Right atrium auricular region (tissue), 2 donors: ENCODE data around the gene MBTPS1. TPM values are rescaled to one million over a fixed set of nuclear protein-coding genes. Genes with fewer than 3 reads are reported as not detected.

Experiments
- DNase-seq: peaks from one replicate; pipeline ENCODE4 v3.0.0-alpha.2; 2019; ENCODE audit warnings: low spot score
- H3K27ac ChIP-seq, 2 donors: fragments of 200-600 bp; sonication (generic); 1 replicate in 1 of 2; 2 replicates in 1 of 2; pipeline ENCODE4 v1.5.1; 2016 to 2019
- H3K27me3 ChIP-seq, 2 donors: fragments of 200-600 bp; sonication (generic); one replicate each; pipeline versions ENCODE4 v1.5.1 to v1.6.0; 2017 to 2019
- H3K36me3 ChIP-seq: fragments of 200-600 bp; sonication (generic); one replicate; pipeline ENCODE4 v1.5.1; 2016
- H3K4me1 ChIP-seq, 2 donors: fragments of 200-600 bp; sonication (generic); one replicate each; pipeline versions ENCODE4 v1.5.1 to v1.6.0; 2017 to 2019
- H3K4me3 ChIP-seq, 2 donors: fragments of 200-600 bp; sonication (generic); 1 replicate in 1 of 2; 2 replicates in 1 of 2; pipeline ENCODE4 v1.5.1; 2017 to 2019; ENCODE audit warnings: mild to moderate bottlenecking in 1 of 2, moderate library complexity in 1 of 2
- H3K9me3 ChIP-seq, 2 donors: fragments of 200-600 bp; sonication (generic); one replicate each; pipeline ENCODE4 v1.5.1; 2019
- CTCF ChIP-seq, 2 donors: fragments of 200-600 bp; sonication (generic); IDR thresholded peaks; one replicate each; pipeline ENCODE4 v1.5.1; 2019; ENCODE audit warnings: antibody characterized with exemption in 2 of 2
- total RNA-seq, 2 donors: library from RNA; depleted of rRNA; stranded (reverse); fragments of >200 nt; gene quantifications; one replicate each; pipeline ENCODE4 v1.1.0, GENCODE V29; 2016

Gene MBTPS1
- total RNA-seq = 10 to 100 TPM; 75.3 to 77.5 TPM

DNA sequence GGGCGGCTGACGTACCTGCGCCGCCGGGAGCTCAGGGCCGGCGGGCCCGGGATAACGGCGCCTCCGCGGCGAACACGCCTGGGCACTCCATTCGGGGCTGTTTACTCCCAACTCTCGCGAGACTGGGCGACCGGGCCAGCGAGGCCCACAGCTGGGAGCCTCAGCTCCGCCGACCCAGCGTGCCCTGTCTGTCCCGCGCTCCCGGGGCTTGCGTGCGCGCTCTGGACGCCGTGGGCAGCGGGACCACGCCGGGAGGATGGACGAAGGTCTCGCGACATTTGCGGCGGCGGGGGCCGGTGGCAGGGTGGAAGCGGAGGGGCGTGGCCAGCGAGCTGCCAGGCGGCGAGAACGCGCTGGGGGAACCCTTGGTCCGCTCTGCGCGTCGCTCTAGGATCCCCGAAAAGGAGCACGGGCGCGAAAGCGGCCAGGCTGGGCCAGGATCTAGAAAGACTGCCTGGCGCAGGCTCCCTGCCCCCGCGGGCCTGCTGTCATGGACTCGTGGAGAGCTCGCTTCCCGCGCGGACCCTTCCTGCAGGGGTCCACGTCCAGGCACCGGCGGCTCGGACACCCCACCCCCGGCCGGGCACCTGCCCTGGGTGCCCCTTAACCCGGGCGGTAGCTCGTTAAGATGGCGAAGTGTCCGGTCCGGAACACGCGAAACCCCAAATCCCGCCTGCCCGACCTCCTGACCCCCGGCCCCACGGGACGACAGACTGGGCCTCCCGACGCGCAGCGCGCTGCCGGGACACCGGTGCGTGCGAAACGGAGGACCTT, at the start of gene MBTPS1:
TSS of gene MBTPS1 (minus strand) at position 223 of the 774 bp plus-strand sequence. CDS start 15,159 bp downstream, outside the sequence.
- H3K36me3 ChIP-seq = no peaks in the 10 kb centered on the region
- peak; percentile 96 for DNase-seq
- H3K4me3 ChIP-seq = peak within 1 kb of the TSS; percentile 92 to 93
- no peaks in the 10 kb centered on the region for H3K9me3 ChIP-seq
- no peaks in the 10 kb centered on the region for H3K27me3 ChIP-seq
- peak; percentile 20 to 30 for TF ChIP-seq CTCF (IDR thresholded peaks at IDR 0.05)
- H3K4me1 ChIP-seq = peaks cover 0 to 32% of the 10 kb centered on the region in 2 donors
- H3K27ac ChIP-seq = peak within 1 kb of the TSS; percentile 91 to 93

DNA sequence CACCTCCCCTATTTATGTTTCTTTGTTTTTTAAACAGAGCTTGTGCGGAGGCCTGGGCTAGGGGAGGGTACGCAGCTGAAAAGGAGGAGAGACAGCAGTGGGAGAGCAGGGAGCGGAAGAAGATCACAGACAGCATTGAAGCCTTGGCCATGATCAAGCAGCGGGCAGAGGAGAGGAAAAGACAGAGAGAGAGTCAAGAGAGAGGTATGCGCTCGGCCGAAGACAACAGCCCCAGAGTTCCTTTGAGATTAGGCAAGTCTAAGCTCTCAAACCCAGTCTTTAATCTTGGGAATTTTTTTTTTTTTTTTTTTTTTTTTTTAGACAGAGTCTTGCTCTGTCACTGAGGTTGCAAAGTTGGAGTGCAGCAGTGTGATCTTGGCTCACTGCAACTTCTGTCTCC, 49.0 kb upstream of the MBTPS1 start:
- Histone ChIP-seq H3K4me1 (no peaks in the 10 kb centered on the region), H3K36me3 (no peaks in the 10 kb centered on the region), H3K4me3 (no peak overlapping the region), H3K9me3 (no peaks in the 10 kb centered on the region), H3K27me3 (no peaks in the 10 kb centered on the region), H3K27ac (no peak overlapping the region)
- DNase-seq = no peak
- no peak for TF ChIP-seq CTCF (IDR thresholded peaks at IDR 0.05)

DNA sequence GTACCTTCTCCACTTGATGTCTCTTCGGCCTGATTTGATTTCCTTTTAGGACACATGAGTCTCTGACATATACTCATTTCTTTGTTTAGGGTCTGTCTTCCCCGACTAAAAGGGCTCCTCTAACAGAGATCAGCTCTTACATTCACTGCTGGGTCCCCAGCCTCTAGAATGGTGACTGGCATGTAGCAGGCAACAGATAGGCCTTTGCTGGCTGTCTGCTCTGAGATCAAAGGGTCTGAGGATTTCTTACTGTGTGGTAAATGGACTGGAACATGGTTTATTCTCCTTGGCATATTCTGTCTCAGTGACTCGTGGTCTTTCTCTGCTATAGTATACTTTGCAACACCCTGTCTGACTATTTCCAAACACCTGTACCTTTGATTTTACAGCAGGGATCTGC, 45.1 kb upstream of the MBTPS1 start:
- Histone ChIP-seq H3K4me1 (no peaks in the 10 kb centered on the region), H3K27ac (no peak overlapping the region)

DNA sequence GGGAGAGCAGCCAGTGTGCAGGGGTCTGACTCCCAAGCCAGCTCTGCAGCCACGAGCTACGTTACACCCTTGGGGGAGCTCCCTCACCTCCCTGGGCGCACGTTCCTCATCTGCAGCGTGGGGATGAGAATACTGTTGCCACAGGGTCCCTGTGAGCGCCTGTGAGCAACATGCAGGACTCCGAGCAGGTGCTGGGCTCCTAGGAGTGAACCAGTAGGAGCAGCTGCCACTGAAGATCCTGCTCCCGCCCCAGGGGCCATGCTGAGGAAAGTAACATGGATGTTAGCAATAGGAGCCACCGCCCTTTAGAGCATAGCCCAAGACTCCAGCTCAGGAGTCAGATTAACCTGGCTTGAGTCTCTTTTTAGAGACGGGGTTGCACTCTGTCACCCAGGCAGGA, 44.3 kb upstream of the MBTPS1 start:
- no peak for DNase-seq
- no peaks in the 10 kb centered on the region for H3K9me3 ChIP-seq
- no peak for TF ChIP-seq CTCF (IDR thresholded peaks at IDR 0.05)
- no peaks in the 10 kb centered on the region for H3K4me1 ChIP-seq
- no peaks in the 10 kb centered on the region for H3K27me3 ChIP-seq
- H3K4me3 ChIP-seq = no peak overlapping the region
- H3K27ac ChIP-seq = no peak overlapping the region
- no peaks in the 10 kb centered on the region for H3K36me3 ChIP-seq

More for the DNA sequence above, 45.1 kb upstream of the MBTPS1 start:
- no peak for DNase-seq
- Histone ChIP-seq H3K36me3 (no peaks in the 10 kb centered on the region), H3K27me3 (no peaks in the 10 kb centered on the region), H3K9me3 (no peaks in the 10 kb centered on the region), H3K4me3 (no peak overlapping the region)
- TF ChIP-seq CTCF (IDR thresholded peaks at IDR 0.05) = no peak

GRCh38 chr16:84159800-84160199, 43.1 kb upstream of the MBTPS1 start:
- H3K4me3 ChIP-seq = no peak overlapping the region
- TF ChIP-seq CTCF (IDR thresholded peaks at IDR 0.05) = no peak

GRCh38 chr16:84159007-84159406, 42.3 kb upstream of the MBTPS1 start:
- H3K4me1 ChIP-seq = no peaks in the 10 kb centered on the region
- no peak overlapping the region for H3K4me3 ChIP-seq
- no peak for TF ChIP-seq CTCF (IDR thresholded peaks at IDR 0.05)
- no peak overlapping the region for H3K27ac ChIP-seq
- DNase-seq = no peak
- no peaks in the 10 kb centered on the region for H3K9me3 ChIP-seq
- no peaks in the 10 kb centered on the region for H3K27me3 ChIP-seq
- H3K36me3 ChIP-seq = no peaks in the 10 kb centered on the region

More at GRCh38 chr16:84159800-84160199, 43.1 kb upstream of the MBTPS1 start:
- Histone ChIP-seq H3K27ac (no peak overlapping the region), H3K36me3 (no peaks in the 10 kb centered on the region), H3K27me3 (no peaks in the 10 kb centered on the region), H3K9me3 (no peaks in the 10 kb centered on the region), H3K4me1 (no peaks in the 10 kb centered on the region)
- no peak for DNase-seq
